IPS-15b (cell line): ENCODE results near the gene GOLGA8M.
"Not testable (repeated sequence)": the region's sequence is repeated elsewhere in the genome, so short reads cannot be mapped to it uniquely, and the experiment has no call there.

Experiments
- H3K27me3 ChIP-seq: one replicate; pipeline ENCODE4 v1.6.1; 2013; ENCODE audit warnings: low read length; ENCODE audit not compliant: control insufficient read depth, insufficient read depth
- H3K36me3 ChIP-seq: one replicate; pipeline ENCODE4 v1.6.1; 2013; ENCODE audit warnings: low read length; ENCODE audit not compliant: control insufficient read depth, insufficient read depth
- H3K4me1 ChIP-seq: one replicate; pipeline ENCODE4 v1.6.1; 2013; ENCODE audit warnings: mild to moderate bottlenecking, low read length; ENCODE audit not compliant: control insufficient read depth, insufficient read depth
- H3K4me3 ChIP-seq: one replicate; pipeline ENCODE4 v1.5.1; 2013; ENCODE audit warnings: low read depth, low read length
- H3K9ac ChIP-seq: one replicate; pipeline ENCODE4 v1.6.1; 2013; ENCODE audit warnings: low read depth, mild to moderate bottlenecking, low read length
- H3K9me3 ChIP-seq: one replicate; pipeline ENCODE4 v1.6.1; 2013; ENCODE audit warnings: mild to moderate bottlenecking, low read length; ENCODE audit not compliant: control insufficient read depth, insufficient read depth

GOLGA8M gene

GRCh38 chr15:28714176-28714575, 2.0 kb upstream of the GOLGA8M start:
- H3K4me1 ChIP-seq, H3K27me3 ChIP-seq, H3K36me3 ChIP-seq, H3K9me3 ChIP-seq, H3K9ac ChIP-seq, H3K4me3 ChIP-seq: not testable (repeated sequence)

DNA sequence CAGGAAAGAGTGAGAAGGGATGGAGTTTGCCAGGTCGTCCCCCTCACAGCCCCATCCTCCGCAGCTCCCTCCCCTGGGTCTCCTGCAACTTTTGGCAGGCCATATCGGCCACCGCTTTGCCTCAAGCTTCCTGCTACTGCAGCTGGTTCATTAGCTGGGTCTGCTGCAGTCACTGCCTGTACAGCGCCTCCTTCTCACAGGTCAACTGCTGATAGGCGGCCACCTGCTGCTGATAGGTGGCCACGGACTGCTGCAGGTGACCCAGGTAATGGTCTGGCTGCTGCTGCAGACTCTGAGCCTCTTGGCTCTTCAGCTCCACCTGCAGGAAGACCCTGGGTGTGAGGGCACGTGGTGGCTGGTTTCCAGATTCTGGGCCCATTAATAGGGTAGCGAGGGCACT, 8.3 kb downstream of the GOLGA8M start:
- not testable (repeated sequence) for H3K4me1 ChIP-seq, H3K36me3 ChIP-seq, H3K9ac ChIP-seq, H3K4me3 ChIP-seq, H3K27me3 ChIP-seq, H3K9me3 ChIP-seq

DNA sequence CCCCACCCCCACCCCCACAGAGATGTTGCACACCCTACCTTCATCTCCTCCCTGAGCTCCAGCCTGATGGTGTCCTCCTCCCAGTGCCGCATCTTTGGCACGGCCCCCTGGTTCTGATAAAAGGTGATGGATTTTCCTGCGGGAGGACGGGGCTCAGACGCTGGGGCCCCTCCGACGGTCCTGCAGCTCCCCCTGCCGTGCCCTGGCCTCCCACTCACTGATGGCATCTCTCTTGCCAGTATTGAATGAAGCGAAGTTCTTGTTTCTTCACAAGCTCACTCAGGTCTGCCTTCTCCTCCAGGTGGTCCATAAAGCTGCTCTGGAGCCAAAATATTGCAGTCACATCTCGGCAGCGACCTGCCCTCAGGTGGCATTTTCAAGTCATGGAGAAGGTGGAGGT, 9.8 kb downstream of the GOLGA8M start:
- not testable (repeated sequence) for H3K36me3 ChIP-seq, H3K4me3 ChIP-seq, H3K9ac ChIP-seq, H3K9me3 ChIP-seq, H3K27me3 ChIP-seq, H3K4me1 ChIP-seq

DNA sequence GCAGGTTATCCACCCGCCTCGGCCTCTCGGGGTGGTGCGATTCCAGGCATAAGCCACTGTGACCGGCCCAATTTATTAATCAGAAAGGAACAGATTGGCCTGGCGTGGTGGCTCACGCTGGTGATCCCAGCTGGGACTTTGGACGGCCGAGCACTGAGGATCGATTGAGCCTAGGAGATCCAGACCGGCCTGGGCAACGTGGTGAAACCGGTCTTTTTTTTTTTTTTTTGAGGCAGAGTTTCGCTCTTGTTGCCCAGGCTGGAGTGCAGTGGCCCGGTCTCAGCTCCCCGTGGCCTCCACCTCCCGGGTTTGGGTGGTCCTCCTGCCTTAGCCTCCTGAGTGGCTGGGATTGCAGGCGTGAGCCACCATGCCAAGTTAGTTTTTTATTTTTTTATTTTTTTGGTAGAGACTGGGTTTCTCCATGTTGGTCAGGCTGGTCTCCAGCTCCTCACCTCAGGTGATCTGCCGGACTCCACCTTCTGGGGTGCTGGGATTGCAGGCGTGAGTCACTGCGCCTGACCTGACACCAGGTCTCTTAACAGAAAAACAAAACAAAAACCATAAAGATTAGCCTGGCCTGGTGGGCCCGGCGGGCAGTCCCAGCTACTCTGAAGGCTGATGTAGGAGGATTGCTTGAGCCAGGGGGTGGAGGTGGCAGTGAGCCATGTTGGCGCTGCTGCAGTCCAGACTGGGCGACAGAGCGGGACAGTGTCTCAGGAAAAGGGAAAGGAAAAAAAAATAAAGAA, 18.0 kb downstream of the GOLGA8M start:
- not testable (repeated sequence) for H3K27me3 ChIP-seq, H3K4me1 ChIP-seq, H3K36me3 ChIP-seq, H3K9ac ChIP-seq, H3K9me3 ChIP-seq, H3K4me3 ChIP-seq

DNA sequence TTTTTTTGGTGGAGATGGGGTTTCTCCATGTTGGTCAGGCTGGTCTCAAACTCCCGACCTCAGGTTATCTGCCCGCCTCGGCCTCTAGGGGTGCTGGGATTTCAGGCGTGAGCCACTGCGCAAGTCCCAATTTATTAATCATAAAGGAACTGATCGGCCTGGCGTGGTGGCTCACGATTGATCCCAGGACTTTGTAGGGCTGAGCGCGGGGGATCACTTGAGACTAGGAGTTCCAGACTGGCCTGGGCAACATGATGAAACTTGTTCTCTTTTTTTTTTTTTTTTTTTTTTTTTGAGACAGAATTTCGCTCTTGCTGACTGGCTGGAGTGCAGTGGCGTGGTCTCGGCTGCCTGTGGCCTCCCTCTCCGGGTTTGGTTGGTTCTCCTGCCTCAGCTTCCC, 19.2 kb downstream of the GOLGA8M start:
- H3K4me3 ChIP-seq, H3K36me3 ChIP-seq, H3K9me3 ChIP-seq, H3K4me1 ChIP-seq, H3K9ac ChIP-seq, H3K27me3 ChIP-seq: not testable (repeated sequence)

DNA sequence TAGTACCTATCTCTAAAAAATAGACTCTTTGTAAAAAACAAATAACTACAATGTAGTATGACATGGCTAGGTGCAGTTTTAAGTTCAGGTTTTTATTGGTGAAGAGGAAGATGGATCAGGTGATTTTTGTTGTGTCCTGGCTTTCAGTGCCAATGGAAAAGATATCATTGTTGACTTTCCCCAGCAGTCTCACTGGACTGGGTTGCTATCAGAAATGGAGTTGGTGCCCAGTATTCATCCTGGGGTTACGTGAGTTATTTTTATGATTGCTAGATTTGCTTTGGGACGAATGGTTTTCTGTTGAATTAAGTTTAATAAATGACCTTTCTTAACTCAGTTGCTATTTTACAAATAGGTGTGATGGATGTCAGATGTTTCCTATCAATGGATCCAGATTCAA, 38.7 kb downstream of the GOLGA8M start:
- H3K4me1 ChIP-seq, H3K9ac ChIP-seq, H3K9me3 ChIP-seq, H3K36me3 ChIP-seq, H3K4me3 ChIP-seq, H3K27me3 ChIP-seq: not testable (repeated sequence)

- not testable (repeated sequence) for H3K9ac ChIP-seq, H3K4me1 ChIP-seq, H3K9me3 ChIP-seq, H3K36me3 ChIP-seq, H3K4me3 ChIP-seq, H3K27me3 ChIP-seq
These were observed 40.1 kb downstream of the GOLGA8M start for GRCh38 chr15:28672122-28672521.

DNA sequence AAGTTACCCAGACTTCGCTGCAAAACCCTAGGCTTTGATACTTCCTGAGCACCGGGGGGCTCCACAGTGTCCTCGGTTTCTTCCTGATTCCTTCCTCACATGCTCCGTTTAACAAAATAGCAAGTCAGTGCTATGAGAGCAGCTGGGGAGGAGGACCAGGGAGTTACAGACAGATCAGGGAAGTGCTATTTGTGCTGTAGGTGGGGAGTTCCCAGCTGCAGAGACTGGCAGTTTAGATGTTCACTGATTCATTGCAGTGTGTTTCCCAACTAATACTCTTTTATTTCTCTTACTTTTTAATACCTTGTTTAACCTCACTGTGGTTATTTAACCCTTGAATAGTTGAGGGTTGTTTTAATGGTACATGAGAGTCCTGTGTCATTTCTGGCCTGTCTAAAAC, 45.8 kb downstream of the GOLGA8M start:
- not testable (repeated sequence) for H3K9ac ChIP-seq, H3K4me3 ChIP-seq, H3K36me3 ChIP-seq, H3K9me3 ChIP-seq, H3K27me3 ChIP-seq, H3K4me1 ChIP-seq

GRCh38 chr15:28664575-28664974, 47.6 kb downstream of the GOLGA8M start:
- H3K9me3 ChIP-seq, H3K4me3 ChIP-seq, H3K9ac ChIP-seq, H3K4me1 ChIP-seq, H3K27me3 ChIP-seq, H3K36me3 ChIP-seq: not testable (repeated sequence)

DNA sequence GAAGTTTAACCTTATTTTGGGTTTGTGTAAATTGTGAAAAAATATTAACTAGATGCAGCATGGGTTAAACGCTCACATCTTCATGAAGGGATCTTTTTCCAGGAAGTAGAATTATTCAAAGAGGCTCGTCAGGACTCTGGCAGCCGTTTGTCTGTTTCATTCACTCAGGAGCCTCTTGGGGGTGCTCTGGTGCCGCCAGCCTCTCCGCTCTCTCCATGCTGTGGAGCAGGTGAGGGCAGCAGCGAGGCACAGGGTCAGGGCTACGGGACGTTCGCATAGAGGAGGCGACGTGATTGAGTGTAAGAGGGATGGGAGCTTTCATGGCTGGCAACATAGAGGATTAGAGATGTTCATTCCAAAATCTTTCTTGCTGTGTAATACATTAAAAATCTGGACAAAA, 48.5 kb downstream of the GOLGA8M start:
- H3K27me3 ChIP-seq, H3K36me3 ChIP-seq, H3K9me3 ChIP-seq, H3K4me1 ChIP-seq, H3K9ac ChIP-seq, H3K4me3 ChIP-seq: not testable (repeated sequence)

- not testable (repeated sequence) for H3K4me1 ChIP-seq
These were observed 51.5 kb downstream of the GOLGA8M start for GRCh38 chr15:28660750-28661149.

GRCh38 chr15:28656018-28656360, 56.2 kb downstream of the GOLGA8M start:
- H3K4me3 ChIP-seq, H3K9ac ChIP-seq, H3K27me3 ChIP-seq, H3K4me1 ChIP-seq, H3K9me3 ChIP-seq, H3K36me3 ChIP-seq: not testable (repeated sequence)

More at GRCh38 chr15:28660750-28661149, 51.5 kb downstream of the GOLGA8M start:
- not testable (repeated sequence) for H3K9me3 ChIP-seq, H3K4me3 ChIP-seq, H3K36me3 ChIP-seq, H3K27me3 ChIP-seq, H3K9ac ChIP-seq
